ENCODE measurements around the gene SSRP1.

Gene SSRP1

DNA sequence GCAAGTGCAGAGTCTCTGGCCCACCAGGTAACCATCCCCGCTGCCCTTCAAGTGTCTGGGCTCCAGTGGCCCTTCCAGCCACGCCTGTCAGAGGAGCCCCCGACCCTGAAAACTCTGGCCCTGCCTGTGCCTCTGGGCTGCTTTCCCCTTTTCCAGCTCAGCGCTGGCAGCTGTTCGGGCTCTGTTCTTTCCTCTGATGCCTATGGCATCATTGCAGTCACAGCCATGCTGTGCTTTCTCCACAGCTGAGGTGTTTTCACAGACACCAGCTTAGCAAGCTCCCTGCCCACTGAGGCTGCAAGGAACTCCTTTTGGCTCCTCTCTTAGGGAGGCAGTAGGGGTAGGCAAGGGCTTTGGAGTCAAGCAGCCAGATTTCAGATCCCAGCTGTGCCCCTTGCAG is 23.7 kb upstream of the SSRP1 start:
- DNase-seq (ENCODE audit: low read depth in 2 of 2): no peak

DNA sequence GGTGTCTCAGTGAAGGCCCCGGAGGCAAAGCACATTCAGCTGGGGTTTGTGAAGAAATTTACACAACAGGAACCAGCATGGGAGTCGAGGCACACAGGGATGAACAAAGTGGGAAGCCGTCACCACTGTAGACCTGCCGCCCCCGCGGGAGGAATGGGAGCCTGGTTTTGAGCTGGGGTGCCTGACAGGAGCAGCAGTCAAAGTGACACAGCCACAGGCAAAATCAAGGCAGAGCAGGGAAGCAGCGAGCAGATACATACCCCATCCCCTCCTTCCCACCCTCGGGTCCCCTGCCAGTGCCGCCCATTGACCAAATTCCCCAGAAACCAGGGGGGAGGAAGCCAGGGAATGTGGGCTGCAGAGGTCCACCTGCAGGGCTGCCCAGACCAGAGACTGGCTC is 23.3 kb upstream of the SSRP1 start:
- DNase-seq (ENCODE audit: low read depth in 2 of 2): no peak

DNA sequence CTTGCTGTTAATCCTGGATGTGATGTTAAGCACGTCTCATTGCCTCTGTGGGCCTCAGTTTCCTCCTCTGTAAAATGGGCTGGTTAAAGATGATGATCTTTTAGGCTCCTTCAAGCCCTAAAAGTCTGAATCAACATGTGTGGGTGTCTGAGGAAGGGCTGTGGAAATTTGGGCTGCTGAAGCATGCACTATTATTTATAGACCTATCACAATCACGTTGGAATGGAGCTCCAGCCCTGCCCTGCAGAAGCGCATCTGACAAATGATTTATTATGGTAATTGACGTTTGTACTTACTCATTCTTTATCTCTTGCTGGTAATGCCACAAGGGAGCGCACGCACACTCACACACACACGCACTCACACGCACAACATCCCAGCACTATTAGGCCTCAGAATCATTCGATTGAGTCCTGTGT is 22.9 kb upstream of the SSRP1 start:
- no peak for DNase-seq (ENCODE audit: low read depth in 2 of 2)

DNA sequence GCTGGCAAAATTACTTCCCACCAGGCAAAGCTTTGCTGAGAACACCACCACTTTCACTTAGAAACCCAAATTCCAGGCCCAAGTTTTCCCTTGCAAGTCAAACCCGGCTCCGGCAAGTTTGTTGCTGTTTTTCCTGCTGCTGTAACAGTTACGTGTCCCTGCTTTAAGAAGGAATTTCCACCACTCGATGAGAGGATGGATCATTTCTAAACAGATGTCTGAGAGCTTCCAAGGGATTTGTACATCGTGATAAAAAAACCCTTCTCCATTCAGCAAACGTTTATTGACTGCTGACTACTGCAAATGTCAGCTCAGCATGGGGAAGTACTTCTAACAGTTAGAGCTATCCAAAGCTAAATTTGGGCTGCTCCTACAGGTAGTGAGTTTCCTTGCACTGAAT is 22.2 kb upstream of the SSRP1 start:
- DNase-seq (ENCODE audit: low read depth in 2 of 2): no peak

DNA sequence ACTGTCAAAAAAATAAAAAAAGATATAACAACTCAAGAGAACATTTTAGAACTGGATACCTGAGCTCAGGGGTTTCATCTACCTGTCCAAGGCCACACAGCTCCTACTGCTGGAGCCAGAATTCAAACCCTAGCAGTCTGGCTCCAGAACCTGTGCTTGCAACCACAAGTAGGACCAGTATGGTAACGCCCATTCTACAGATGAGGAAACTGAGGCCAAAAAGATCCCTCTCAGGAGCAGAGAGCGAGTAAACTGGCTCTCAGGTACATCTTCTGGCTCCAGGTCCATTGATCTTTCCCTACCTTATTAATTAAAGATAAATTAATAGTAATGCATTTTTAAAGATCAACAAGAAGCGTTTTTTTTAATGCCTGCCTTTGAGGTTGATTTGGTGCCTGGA is 21.6 kb upstream of the SSRP1 start:
- no peak for DNase-seq (ENCODE audit: low read depth in 2 of 2)

DNA sequence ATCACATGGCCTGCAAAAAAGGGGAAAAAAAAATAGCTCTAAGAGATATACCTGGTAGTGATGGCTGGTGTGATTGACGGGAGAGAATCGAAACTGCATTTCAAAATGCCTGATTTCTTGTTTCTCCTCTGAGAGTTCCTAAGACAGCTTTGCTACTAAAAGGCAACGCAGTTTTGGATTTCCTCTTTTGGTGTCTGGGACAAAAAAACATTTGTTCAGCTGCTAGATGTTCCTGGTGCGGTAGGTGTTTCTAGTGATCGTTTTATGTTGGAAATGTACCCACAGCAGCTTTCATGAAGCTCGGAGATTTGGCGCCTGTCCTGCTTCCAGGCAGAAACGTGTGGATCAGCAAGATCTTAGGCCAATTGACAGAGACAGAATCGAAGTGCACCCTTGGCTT is 20.6 kb upstream of the SSRP1 start:
- no peak for DNase-seq (ENCODE audit: low read depth in 2 of 2)

DNA sequence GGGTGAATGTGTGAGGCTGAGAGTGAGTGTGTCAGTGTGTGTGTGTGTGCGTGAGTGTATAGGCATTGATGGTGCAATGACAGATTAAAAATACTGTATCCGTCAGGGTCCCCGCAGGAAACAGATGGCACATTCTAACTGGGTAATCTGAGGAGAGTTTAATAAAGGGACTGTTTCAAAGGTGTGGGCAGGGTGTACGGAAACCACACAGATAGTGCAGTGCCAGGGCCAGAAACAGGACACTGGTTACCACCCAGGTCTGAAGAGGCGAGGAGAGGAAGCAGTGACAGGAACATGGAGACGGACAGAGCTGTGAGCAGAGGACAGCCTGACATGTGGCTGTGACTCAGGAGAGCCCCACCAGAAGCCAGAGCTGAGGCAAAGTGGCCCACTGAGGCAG is 19.0 kb upstream of the SSRP1 start:
- no peak for DNase-seq (ENCODE audit: low read depth in 2 of 2)

DNA sequence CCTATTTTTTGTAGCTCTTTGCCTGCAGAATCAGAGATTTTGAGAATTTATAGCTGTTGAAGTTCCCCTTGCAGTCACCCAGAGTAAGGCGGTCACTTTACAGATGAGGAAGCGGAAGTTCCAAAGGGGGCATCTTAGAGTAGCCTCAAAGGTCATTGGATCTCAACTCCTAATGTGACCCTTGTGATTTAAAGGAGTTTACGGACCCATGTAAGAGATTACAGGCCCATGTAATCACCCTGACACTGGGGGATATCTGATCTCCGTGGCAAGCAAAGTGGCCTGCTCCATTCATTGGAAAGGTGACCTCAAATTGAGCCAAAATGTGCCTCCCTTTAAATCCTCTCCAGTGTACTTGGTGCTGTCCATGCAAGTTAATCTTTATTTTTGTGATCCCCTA is 18.2 kb upstream of the SSRP1 start:
- DNase-seq (ENCODE audit: low read depth in 2 of 2): no peak

DNA sequence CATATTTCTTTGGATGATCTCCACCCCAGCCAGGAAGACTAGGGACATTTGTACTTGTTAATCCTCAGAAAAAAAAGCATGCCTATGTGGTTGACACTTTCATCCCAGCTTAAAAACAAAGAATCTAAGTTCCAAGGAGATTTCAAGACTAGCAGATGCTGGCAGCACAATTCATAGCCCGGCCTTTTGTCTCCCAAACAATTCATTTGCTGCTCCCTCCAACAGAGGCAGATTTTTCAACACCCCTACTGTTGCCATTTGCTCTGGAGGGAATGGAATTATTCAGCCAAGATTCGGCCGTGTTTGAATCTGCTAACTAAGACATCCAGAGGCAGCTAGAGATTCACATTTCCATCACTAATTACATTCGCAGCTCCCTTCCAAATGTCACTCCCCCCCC is 17.8 kb upstream of the SSRP1 start:
- DNase-seq (ENCODE audit: low read depth in 2 of 2): no peak

DNA sequence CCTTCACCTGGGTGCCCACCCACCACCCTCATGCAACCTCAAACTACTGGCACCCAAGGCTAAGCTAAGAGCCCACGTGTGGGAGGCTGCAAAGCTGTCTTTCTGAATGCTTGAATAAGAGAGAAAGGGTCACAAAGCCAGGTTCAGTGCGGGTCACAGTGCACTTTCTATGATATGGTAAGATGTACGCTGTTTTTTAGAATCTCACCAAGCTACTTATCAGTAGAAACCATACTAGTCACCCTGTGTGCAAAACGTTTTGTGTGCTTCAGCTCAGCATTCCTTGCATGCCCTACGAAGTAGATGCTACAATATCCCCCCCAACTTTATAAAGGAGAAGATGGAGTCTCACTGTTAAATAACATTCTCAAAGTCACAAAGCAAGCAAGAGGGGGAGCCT is 17.3 kb upstream of the SSRP1 start:
- DNase-seq (ENCODE audit: low read depth in 2 of 2): no peak

DNA sequence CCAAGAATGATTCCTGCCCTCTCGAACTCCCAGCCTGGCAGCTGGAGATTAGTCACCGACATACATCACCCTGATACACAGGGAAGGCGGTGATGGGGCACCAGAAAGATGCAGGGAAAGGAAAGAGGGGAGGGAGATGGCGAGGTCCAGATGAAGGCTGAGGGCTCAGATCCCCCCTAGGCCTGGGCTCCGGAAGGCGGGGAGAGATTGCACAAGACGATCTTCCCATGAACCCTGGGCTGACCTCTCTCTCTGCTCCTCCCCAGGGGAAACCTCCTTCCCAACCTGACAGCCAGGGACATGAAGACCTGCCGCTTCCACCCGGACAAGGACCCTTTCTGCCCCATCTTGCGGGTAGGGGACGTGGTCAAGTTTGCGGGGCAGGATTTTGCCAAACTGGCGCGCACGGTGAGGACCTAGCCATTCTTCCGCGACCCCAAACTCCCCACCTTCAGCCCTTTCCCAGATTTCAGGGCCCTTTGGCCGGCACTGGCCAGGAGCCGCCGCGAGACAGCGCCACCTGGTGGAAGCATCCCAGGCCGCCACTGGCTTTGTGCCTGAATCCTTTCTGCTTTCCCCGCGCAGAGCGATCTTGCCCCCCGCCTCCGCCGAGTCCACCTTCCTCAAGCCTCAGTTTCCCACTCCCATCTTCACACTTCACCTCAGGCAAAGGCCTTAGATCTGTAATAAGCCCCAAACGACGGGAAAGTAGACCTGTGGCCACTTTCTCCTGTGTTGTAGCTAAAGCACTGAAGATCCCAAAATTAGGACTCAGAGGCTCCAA is 14.0 kb upstream of the SSRP1 start:
- peak; percentile 53 to 63 for DNase-seq (ENCODE audit: low read depth in 2 of 2)

DNA sequence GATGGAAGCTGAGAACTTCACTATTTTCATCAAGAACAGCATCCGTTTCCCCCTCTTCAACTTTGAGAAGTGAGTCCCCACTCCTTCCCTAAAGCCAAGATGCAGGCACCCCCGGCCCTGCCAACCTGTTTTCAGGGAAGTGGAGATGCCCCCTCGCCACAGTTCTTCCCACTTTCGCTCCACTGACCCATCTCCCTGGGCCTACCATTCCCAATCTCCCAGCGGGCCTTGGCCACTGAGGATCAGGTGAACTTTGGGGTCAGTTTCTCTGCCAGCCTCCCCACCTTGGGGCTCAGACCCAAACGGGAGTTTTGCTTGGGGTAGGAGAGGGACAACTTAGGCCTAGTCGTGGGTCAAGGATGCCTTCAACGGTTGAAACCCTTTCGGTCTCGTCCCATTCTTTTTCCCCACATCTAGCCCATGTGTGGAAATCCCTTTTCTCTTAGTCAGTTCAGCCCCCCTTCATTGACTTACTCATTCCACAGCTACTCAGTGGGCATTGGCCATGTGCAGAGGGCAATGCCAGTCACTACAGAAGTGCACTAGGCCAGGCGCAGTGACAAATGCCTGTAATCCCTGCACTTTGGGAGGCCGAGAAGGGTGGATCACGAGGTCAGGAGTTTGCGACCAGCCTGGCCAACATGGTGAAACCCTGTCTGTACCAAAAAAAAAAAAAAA is 13.1 kb upstream of the SSRP1 start:
- DNase-seq (ENCODE audit: low read depth in 2 of 2): no peak

DNA sequence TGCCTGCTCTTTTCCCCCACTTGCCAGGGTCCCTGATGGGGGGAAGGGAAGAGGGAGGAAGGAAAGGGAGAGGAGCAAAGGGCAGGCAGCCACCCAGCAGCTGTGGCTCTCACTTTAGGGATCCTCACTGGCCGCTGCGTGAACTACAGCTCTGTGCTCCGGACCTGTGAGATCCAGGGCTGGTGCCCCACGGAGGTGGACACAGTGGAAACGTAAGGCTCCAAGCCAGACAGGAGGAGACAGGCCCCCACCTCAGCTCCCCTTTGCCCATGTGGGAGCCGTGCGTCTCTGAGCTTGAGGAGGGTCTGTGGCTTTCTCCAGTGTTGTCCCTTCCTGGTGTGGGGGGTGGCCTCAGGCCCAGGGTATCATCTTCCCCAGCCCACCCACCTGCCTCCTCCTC is 12.4 kb upstream of the SSRP1 start:
- DNase-seq (ENCODE audit: low read depth in 2 of 2): no peak

DNA sequence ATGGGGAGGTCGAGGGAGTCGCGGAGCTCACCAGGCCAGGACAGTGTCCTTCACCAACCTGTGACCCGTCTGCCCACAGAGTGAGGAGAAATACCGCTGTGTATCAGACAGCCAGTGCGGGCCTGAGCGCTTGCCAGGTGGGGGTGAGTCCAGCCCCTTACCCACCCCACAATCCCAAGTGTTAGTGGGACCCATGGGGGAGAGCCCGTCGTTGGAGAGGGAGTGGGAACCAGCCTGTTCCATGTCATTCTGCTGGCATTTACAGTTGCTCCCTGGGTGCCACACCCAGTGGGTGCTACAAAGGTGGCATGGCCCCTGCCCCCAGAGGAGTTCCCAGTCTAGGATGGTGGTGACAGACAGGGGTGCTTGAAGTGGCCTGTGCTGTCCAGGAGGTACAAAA is 11.6 kb upstream of the SSRP1 start:
- DNase-seq (ENCODE audit: low read depth in 2 of 2): no peak

DNA sequence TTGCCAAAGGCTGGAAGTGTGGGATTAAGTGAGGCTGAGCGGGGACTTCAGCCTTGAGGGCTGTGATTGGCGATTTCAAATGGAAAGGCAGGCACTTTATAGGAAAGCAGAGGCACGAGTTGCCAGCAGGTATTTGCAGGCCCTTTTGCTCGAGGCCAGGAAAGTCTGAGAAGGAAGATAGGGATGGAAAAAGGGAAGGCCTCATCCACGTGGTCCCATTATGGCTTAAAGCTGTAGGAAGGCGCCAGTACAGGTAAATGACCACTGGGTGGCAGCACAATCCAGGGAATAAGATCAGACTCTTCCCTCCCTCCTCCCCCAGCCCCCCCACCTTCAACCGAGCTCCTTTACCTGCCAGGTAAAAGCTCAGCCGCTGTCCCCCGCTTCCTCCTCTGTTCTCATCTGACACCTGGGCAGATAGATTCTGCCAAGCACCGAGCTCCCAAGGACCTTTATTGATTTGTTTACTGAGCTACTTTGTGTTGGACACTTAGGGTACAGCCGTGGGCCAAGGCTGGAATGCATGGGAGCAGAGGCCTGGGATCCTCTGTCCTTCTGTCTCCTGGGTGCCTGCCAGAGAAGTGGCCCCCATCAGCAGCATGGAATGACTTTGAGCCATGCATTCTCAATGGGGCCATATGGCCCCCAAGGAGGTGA is 10.0 kb upstream of the SSRP1 start:
- DNase-seq (ENCODE audit: low read depth in 2 of 2): peak; percentile 64 to 76

DNA sequence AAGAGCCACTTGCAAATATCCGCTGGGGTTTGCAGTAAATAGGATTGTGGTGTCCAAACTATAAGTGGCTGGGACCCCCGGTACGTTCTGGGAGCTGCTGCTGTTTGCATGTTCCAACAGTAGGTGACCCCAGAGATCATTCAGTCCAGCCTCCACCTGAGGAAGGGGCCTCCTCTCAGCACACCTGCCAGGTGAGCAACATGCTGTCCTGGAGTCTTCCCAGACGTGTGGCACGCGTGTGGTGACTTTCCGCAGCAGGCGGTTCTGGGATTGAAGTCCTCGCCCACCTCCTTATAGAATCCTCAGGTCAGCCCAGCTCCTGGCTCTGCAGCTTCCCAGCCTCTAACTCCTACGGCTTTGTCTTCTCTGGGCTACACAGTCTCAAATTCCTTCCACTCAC is 9.1 kb upstream of the SSRP1 start:
- no peak for DNase-seq (ENCODE audit: low read depth in 2 of 2)

DNA sequence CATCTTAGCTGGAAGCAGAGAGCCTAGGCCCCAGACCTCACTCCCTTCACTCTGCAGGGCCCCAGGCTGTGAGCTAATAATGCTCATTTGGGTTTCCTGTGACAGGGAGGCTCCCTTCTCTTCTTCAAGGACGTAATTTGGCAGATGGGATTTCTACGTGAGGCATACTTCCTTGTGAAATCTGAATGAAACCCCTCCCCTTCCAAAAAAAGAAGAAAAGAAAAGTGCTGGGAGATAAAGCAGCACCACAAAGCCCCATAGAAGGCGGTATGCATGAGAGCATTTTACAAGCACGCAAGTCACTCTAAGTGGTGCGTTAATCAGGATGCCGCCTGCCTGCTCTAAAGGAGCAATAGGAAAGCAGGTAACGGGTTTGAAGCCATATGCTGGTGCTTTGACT is 8.1 kb upstream of the SSRP1 start:
- no peak for DNase-seq (ENCODE audit: low read depth in 2 of 2)

DNA sequence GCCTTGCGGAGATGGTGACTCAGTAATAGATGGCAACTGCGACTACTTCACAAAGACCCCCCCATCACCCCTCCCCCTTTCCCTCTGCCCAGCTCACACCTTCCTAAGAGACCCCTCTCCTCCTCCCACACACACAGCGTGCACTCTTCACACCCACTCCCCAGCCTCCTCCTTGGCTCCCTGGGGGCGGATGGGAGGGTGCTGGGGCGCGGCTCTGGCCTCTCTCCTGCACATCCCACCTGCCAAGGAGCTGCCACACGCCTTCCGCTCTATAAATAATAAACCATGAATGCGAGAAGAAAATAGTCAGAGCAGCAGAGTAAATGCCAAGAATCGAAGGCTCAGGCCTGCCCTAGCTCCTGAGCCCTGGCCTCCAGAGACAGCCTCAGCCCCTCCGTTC is 7.0 kb upstream of the SSRP1 start:
- DNase-seq (ENCODE audit: low read depth in 2 of 2): no peak

DNA sequence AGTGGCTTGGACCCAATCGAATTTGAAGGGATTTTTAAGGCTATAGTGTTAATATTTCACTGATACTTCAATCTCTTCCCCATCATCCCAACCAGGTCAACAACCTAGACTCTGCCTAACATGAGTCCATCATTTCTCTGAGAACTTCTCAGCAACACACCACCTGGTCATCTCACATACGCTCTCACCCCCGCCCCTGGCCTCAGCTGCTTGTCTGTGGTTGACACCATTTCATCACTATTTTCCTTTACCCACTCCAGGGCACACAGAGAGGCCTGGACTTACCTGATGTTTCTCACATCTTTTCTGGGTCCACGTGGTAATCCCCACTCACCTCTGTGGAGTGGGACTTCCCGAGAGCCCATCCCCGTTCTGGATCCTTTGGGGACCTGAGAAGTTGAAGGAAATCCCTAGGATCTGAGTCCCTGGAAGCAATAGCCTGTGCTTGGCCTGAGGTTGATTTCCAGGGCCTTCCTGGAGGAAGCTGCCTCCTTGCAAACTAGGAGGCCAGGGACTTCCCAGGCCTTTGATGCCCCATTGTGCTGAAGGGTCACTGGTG is 5.6 kb upstream of the SSRP1 start:
- DNase-seq (ENCODE audit: low read depth in 2 of 2): no peak

DNA sequence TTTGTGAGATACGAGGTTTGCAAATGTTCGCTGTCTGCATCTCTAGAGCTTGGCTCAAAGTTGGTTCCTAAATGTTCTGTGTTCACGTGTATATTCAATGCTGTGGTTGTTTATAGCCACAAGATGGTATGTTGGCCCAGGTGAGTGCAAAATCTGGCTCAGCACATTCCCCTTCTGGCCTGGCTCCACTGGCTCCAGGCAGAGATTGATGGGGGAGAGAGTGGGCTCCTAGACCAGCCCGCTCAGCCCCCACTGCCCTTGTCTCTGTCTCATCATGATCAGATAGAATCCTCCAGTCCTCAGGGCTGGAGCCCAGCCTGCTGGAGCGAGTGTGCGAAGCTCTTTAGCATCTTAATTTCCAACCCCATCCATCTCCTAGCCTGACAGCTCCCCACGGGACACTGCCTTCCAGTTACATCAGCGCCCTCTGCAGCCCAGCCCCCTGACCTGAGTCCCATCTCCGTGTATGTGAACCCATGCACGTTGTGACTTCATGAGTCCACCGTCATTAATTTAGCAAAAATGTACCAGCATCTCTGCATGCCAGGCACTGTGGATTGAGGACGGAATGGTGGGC is 4.4 kb upstream of the SSRP1 start:
- DNase-seq (ENCODE audit: low read depth in 2 of 2): no peak

DNA sequence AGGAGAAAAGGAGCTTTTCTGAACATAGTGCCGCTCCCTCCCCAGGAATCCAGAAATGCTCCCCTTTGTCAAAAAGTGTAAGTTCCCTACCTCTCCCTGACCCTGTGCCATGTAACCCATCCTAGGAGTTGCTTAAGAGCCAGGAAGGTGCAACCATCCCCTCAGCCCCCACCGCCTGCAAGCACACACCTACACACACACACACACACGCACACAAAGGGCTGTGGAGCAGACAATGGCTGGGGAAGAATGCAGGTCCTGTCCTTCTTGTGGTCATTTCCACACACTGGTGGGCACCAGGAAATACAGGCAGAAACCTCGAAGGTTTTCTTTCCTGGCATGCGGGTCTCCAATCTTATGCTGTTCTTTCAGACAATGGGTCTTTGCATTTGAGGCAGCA is 3.6 kb upstream of the SSRP1 start:
- no peak for DNase-seq (ENCODE audit: low read depth in 2 of 2)

DNA sequence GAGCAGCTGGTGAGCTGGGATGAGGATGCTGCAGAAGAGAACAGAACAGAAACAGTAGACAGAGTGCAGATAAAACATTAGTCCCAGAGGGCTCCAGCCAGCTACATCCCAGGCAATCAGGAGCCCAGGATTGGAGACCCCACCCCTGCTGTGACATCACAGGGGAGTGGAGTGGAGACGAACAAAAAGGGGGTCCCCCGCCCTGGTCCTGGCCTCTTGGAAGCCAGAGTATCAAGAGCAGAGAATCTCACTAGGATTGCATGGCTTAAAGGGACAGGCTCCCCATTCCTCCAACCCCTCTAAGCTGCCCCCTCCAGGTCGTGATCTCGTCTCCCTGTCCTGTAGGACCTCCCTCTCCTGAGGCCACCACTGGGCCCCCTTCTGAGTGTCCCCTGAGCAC is 2.5 kb upstream of the SSRP1 start, which contains the start of gene P2RX3:
P2RX3 (plus strand) TSS at position 211 of the 400 bp plus-strand sequence. CDS start 199 bp downstream, outside the sequence.
- DNase-seq (ENCODE audit: low read depth in 2 of 2): no peak
